GM18868 (cell line): ENCODE results near the gene PRKCH.
"Not testable (repeated sequence)": the region's sequence is repeated elsewhere in the genome, so short reads cannot be mapped to it uniquely, and the experiment has no call there.

Experiments
- ATAC-seq: cut with Tn5 transposase; IDR thresholded peaks from one replicate; pipeline ENCODE4 v1.9.1; 2021; ENCODE audit warnings: mild to moderate bottlenecking, moderate library complexity; ENCODE audit not compliant: unreplicated experiment

Gene PRKCH

GRCh38 chr14:61451891-61452400 is 130.6 kb downstream of the PRKCH start:
- ATAC-seq = no peak

DNA sequence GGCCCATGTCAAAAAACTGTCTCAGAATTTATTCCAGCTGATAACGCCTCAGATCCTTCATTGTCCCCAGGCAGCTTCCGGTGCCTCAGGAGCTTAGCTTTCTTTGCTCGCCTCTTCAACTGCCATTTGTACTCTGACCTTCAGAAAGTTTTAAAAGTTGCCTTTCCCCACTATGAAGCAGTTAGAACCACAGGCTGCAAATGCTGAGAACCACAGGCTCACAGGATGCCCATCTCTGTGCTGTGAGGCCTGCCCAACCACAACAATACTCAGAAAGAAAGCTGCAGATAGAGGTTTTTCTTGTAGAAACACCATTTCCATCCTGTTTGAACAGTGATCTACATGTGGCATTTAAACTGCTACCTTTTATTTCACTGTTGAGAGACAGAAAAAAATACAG is 131.1 kb downstream of the PRKCH start:
- ATAC-seq = peak; percentile 60

DNA sequence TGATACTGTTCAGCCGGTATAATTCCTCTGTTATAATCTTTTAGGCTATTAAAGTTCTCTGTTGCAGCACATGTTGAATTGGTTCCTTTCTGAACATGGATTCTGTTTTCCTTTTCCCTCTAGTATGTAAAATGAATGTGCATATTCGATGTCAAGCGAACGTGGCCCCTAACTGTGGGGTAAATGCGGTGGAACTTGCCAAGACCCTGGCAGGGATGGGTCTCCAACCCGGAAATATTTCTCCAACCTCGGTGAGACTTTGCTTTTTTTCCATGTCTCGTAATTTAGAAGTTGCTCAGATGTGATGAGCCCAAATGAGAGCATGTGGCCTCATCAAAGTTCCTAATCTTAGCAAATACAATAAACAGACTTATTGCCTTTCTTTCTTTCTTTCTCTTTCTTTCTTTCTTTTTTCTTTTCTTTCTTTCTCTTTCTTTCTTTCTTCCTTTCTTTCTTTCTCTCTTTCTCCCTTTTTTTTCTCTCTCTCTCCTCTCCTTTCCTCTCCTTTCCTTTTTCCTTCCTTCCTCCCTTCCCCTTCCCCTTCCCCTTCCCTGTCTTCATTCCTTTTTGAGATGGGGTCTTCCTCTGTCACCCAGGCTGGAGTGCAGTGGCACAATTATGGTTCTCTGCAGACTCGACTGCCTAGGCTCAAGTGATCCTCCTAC is 131.9 kb downstream of the PRKCH start:
- ATAC-seq = no peak

DNA sequence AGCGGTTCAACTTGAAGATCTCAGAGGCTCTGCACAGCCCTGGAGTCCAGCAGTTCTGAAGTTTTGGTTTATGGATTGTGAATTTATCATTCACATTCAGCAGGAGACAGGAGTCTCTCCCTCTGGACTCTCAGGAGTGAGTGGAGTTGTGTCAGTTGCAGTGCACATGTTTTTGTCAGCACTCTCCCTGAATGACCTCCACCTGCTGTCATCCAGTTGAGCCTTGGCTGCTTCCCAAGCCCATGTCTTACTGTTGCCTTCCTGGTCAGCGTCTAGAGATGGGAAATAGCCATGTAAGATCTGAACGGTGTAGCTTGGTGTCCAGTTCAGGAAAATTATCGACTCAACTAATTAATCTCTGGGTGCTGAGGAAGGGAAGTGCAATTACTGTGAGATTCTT is 133.2 kb downstream of the PRKCH start:
- ATAC-seq = no peak

DNA sequence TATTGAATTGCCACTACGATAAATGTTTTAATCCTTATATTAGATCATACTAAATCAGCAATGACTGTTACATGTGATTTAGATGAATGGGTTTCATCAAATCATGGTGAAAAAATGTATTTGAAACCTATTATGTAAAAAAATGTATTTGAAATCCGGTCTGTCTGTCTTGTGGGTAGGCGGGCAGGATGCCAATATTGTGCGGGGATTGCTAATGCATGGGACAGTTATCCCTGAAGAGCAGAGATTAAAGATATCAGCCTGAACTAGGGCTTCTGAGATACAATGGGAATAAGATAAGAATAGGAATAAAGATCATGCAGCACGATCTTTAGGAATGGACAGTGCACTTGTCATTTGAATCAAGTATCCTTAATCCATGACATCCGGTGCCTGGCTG is 134.0 kb downstream of the PRKCH start:
- ATAC-seq = no peak

- peak; percentile 62 for ATAC-seq
These were observed 135.3 kb downstream of the PRKCH start for GRCh38 chr14:61456720-61457119.

- ATAC-seq = no peak
These were observed 137.4 kb downstream of the PRKCH start for GRCh38 chr14:61458766-61459165.

GRCh38 chr14:61459229-61459628 is 137.8 kb downstream of the PRKCH start:
- no peak for ATAC-seq

GRCh38 chr14:61460063-61460462 is 138.7 kb downstream of the PRKCH start:
- ATAC-seq = no peak

GRCh38 chr14:61460718-61461611 is 139.6 kb downstream of the PRKCH start:
- ATAC-seq = peak; percentile 30

GRCh38 chr14:61461808-61462275 is 140.5 kb downstream of the PRKCH start:
- ATAC-seq = peak; percentile 48

- ATAC-seq = no peak
These were observed 141.3 kb downstream of the PRKCH start for GRCh38 chr14:61462566-61463193.

- no peak for ATAC-seq
These were observed 142.4 kb downstream of the PRKCH start for GRCh38 chr14:61463664-61464285.

- ATAC-seq = not testable (repeated sequence)
These were observed 143.4 kb downstream of the PRKCH start for GRCh38 chr14:61464539-61465320.

DNA sequence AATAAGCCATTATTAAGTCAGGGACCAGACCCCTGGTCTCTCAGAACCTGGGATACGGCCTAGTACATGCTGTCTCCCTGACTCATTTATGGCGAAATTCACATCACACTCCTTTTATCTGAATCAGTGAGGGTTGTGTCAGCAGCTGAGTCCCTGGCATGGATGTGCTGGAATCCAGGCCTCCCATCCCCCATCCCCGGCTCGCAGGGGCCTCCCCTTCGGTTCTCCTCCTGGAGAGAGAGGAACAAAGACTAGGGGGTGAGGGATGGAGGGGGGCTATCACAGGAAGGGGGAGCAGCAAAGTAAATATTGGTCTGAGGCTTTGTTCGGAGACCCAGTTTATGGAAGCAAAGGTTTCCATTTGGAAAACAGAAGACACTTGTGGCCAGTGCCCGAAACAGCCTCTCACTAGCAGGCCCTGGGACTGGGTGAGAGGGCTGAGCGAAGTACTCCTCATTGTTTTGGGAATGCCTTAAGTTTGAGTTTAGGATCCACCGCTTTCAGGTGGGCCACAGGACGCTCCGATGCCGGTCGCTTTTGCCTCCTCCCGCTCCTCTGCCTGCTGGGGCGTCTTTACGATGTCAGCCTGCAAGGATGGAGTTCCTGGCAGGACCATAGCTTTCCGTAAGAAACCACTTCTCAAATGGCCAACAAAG is 145.0 kb downstream of the PRKCH start:
- ATAC-seq = no peak

GRCh38 chr14:61466905-61467280 is 145.5 kb downstream of the PRKCH start:
- ATAC-seq = no peak

GRCh38 chr14:61467296-61467695 is 145.9 kb downstream of the PRKCH start:
- ATAC-seq = no peak

GRCh38 chr14:61468063-61468825 is 146.9 kb downstream of the PRKCH start:
- no peak for ATAC-seq

DNA sequence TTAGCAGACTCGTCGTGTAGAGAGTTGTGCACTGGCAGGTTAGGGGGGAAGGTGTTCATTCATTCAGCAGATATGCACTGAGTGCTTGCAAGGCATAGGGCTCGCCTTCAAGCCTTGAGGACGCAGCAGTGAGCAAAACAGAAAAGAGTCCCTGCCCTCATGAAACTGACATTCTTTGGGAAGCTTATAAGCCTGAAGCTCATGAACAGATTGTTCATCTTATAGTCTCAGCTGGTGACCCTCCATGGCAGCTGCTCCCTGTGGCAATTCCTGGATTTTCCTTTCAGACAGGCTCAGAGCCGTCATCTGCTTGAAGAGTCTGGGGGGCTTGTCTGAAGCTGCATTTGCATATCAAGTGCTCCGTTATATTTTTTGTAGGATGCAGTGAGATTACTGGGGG is 148.4 kb downstream of the PRKCH start:
- no peak for ATAC-seq
